GM12864 (cell line): ENCODE data around the gene UBE3B.

Source experiments
- DNase-seq: peaks from one replicate; pipeline ENCODE4 v3.0.0-alpha.2; 2011; ENCODE audit warnings: low read depth
- H3K4me3 ChIP-seq: 2 replicates; pipeline ENCODE4 v1.5.1; 2011; ENCODE audit warnings: mild to moderate bottlenecking, low read depth, low read length, control low read depth
- CTCF ChIP-seq: IDR thresholded peaks from 2 replicates; pipeline ENCODE4 v1.5.1; 2011; ENCODE audit warnings: low read depth, mild to moderate bottlenecking, moderate library complexity, low read length, control low read depth, inconsistent platforms; ENCODE audit errors: missing control alignments

UBE3B gene

DNA sequence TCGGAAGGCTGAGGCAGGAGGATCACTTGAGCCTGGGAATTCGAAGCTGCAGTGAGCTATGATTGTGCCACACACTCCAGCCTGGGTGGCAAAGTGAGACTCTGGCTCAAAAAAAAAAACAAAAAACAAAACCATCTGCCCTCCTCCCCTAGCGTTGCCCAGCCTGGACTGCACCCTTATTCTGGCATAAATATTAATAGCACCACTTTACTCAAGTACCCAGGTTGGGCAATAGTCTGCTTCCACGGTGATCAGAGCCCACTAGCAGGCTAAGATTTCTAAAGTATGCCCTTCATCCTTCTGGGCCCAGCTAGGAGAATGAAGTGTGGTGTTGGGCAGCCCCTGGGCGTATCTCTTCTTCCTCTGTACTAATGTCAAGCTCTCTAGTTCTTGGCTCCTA, 33.6 kb upstream of the UBE3B start:
- no peak for TF ChIP-seq CTCF
- no peak overlapping the region for H3K4me3 ChIP-seq
- DNase-seq: no peak

DNA sequence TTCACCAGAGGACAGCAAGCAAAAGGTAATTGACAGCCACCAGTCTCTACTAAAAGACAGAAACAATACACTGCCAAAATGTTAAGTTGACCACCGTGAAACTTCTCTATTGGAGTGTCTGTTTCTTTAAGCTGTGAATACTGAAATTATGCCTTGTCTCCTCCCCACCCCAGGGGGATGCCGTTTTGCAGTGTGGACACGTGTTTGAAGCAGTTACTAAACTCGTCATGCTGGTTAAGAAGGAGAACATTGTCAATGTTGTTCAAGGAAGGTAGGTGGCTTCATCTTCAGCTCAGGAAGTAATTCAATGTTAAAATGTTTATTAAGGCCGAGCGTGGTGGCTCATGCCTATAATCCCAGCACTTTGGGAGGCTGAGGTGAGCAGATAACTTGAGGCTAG, 33.2 kb upstream of the UBE3B start:
- H3K4me3 ChIP-seq: no peak overlapping the region
- no peak for TF ChIP-seq CTCF
- DNase-seq: no peak

DNA sequence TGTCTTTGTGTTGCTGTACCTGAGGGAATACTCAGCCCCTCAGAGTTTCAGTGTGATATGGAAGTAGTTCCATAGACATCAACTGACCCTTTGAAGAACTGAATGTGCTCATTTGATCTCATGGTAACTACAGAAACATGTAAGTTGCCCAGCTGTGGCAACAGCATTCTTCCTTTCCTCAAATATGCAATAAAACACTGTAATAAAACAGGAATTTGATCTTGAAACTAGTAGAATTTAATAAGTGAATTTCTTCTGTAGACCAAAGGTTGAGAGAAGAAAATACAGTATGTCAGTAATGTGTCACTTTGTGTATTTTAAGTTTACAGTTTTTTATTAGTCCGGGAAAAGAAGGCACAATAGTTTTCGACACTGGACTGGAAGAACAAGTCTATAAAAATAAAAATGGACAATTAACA, 32.2 kb upstream of the UBE3B start:
- no peak overlapping the region for H3K4me3 ChIP-seq
- DNase-seq: no peak
- no peak for TF ChIP-seq CTCF

DNA sequence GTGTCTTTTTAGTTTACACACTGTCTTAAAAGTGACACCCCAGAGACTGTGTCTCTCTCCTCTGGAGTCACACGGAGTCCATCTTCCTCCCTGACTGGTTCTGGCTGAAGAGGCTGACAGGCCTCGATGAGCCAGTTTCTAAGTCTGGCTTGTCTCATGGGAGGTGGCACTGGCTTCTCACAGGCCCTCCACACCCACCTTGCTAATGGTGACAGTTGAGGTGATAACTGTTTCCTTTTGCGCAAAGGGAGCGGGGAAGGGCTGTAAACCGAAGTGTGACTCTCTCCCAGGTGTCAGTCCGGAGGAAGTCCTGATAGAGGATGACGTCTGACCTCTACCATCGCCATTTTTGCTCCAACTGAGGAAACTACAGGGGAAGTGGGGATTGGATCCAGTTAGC, 30.6 kb upstream of the UBE3B start:
- H3K4me3 ChIP-seq: no peak overlapping the region
- no peak for DNase-seq
- TF ChIP-seq CTCF: no peak

DNA sequence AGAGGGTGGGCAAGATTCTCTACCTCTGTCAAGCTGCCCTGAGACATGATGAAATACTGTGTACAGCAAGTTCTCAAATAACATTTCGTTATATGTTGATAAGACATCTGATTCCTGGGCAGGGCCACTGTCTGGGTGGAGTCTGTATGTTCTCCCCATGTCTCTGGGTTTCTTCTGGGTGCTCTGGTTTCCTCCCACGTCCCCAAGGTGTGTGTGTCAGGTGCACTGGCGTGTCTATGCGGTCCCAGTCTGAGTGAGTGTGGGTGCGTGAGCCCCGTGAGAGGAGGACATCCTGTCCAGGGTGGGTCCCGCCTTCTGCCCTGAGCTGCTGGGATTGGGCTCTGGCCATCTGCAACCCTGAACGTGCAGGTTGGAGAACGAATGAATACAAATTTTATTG, 30.0 kb upstream of the UBE3B start:
- TF ChIP-seq CTCF: no peak
- DNase-seq: no peak
- H3K4me3 ChIP-seq: no peak overlapping the region

DNA sequence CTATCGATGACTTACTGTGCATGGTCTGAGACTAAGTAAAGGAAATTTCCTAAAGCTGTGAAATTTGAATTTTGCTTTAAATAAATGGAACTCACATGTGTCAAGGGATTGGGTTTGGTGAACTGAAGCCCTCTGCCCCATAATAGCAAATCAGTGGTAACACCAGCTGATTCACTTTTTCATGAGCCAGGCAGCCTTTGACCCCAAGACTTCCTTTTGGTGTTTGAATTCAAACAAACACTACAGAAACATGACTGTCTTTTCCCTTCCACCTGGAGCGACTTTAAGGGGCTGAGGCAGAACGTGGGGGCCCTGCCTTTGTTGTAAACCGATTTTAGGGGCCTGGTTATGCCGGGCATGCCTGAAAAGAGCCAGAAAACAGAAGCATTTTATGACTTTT, 29.2 kb upstream of the UBE3B start:
- TF ChIP-seq CTCF: no peak
- DNase-seq: no peak

GRCh38 chr12:109448707-109449390, 28.6 kb upstream of the UBE3B start:
- H3K4me3 ChIP-seq: no peak overlapping the region
- no peak for TF ChIP-seq CTCF
- no peak for DNase-seq

More for the DNA sequence above, 29.2 kb upstream of the UBE3B start:
- no peak overlapping the region for H3K4me3 ChIP-seq
